HepG2 (cell line): ENCODE data around the gene MARS1.

Experiments used
- ATF7-NPFF ChIP-seq: sonication (generic); formaldehyde crosslinking; IDR thresholded peaks from 2 replicates; pipeline ENCODE4 v1.8.1; 2023; ENCODE audit warnings: mild to moderate bottlenecking, low read depth, missing genetic modification reagents, moderate library complexity
- GABPA ChIP-seq, 2 experiments: IDR thresholded peaks; 2 replicates each; pipeline ENCODE4 v1.6.1; 2011 to 2016; ENCODE audit warnings: low read depth in 2 of 2, low read length in 1 of 2, missing biosample characterization in 1 of 2, missing genetic modification characterization in 1 of 2
- GFI1 ChIP-seq: sonication (generic); formaldehyde crosslinking; IDR thresholded peaks from 2 replicates; pipeline ENCODE4 v1.5.0; 2020; ENCODE audit warnings: missing genetic modification reagents, mild to moderate bottlenecking, borderline replicate concordance
- NFYB ChIP-seq: sonication (generic); formaldehyde crosslinking; IDR thresholded peaks from 2 replicates; pipeline ENCODE4 v1.4.0; 2020; ENCODE audit warnings: missing genetic modification reagents
- PHF21A ChIP-seq: sonication (generic); formaldehyde crosslinking; IDR thresholded peaks from 2 replicates; pipeline ENCODE4 v1.5.0; 2020; ENCODE audit warnings: mild to moderate bottlenecking, missing genetic modification reagents
- SMAD1 ChIP-seq: sonication (generic); formaldehyde crosslinking; IDR thresholded peaks from 2 replicates; pipeline ENCODE4 v1.4.0; 2020; ENCODE audit warnings: missing genetic modification reagents, low read depth, mild to moderate bottlenecking, borderline replicate concordance
- SP1 ChIP-seq, 2 experiments: fragments of 450-650 bp in 1 of 2; sonication (generic) in 1 of 2; formaldehyde crosslinking in 1 of 2; IDR thresholded peaks; 2 replicates each; pipeline versions ENCODE4 v1.4.0 to v1.6.1; 2016 to 2020; ENCODE audit warnings: missing genetic modification reagents in 1 of 2
- SRSF1 ChIP-seq: fragments of 200-400 bp; formaldehyde crosslinking; optimal IDR thresholded peaks from 2 replicates; pipeline ENCODE3; 2017; ENCODE audit warnings: mild to moderate bottlenecking, low read depth, low read length, moderate library complexity
- TMF1 ChIP-seq: sonication (generic); formaldehyde crosslinking; IDR thresholded peaks from 2 replicates; pipeline ENCODE4 v1.8.1; 2022; ENCODE audit warnings: low read depth, missing genetic modification reagents
- ZNF83 ChIP-seq: sonication (generic); formaldehyde crosslinking; IDR thresholded peaks from 2 replicates; pipeline ENCODE4 v1.4.0; 2020; ENCODE audit warnings: missing genetic modification reagents, mild to moderate bottlenecking, borderline replicate concordance
- TF ChIP-seq, protein P1 (sequence below): fragments of 450-650 bp; IDR thresholded peaks from 2 replicates; pipeline ENCODE4 v1.6.1; 2017; ENCODE audit warnings: mild to moderate bottlenecking
- TF ChIP-seq, protein P2 (sequence below): sonication (generic); formaldehyde crosslinking; IDR thresholded peaks from 2 replicates; pipeline ENCODE4 v1.4.0; 2020; ENCODE audit warnings: low read depth, mild to moderate bottlenecking, missing genetic modification reagents
- TF ChIP-seq, protein P3 (sequence below): sonication (generic); formaldehyde crosslinking; IDR thresholded peaks from 2 replicates; pipeline ENCODE4 v1.5.0; 2020; ENCODE audit warnings: missing genetic modification reagents, mild to moderate bottlenecking, borderline replicate concordance
- TF ChIP-seq, protein P4 (sequence below): sonication (generic); formaldehyde crosslinking; IDR thresholded peaks from 2 replicates; pipeline ENCODE4 v1.5.0; 2020; ENCODE audit warnings: mild to moderate bottlenecking, missing genetic modification reagents, moderate library complexity

DNA sequence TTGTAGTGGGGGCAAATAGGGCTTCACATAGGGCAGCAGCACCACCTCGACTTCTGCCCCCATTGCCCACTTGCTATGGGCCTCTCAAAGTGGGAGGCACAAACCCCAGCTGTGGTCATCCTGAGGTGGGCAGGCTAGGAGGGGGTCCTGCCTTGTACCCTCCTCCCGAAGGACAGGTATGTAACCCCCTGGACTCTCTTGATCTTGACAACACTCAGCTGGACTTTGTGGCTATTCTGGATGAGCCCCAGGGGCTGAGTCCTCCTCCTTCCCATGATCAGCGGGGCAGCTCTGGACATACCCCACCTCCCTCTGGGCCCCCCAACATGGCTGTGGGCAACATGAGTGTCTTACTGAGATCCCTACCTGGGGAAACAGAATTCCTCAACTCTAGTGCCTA is 16.2 kb upstream of the MARS1 start:
- no peak for TF ChIP-seq GABPA (IDR thresholded peaks at IDR 0.05; ENCODE audit: low read depth, low read length)
- no peak for TF ChIP-seq GABPA (CRISPR knock-in tag; IDR thresholded peaks at IDR 0.05; ENCODE audit: low read depth)
- no peak for TF ChIP-seq GFI1 (CRISPR knock-in tag)
- no peak for TF ChIP-seq SMAD1 (CRISPR knock-in tag)
- no peak for TF ChIP-seq SRSF1
- no peak for TF ChIP-seq ATF7-NPFF (CRISPR knock-in tag)
- TF ChIP-seq PHF21A (CRISPR knock-in tag) = no peak
- TF ChIP-seq, protein P1, sequence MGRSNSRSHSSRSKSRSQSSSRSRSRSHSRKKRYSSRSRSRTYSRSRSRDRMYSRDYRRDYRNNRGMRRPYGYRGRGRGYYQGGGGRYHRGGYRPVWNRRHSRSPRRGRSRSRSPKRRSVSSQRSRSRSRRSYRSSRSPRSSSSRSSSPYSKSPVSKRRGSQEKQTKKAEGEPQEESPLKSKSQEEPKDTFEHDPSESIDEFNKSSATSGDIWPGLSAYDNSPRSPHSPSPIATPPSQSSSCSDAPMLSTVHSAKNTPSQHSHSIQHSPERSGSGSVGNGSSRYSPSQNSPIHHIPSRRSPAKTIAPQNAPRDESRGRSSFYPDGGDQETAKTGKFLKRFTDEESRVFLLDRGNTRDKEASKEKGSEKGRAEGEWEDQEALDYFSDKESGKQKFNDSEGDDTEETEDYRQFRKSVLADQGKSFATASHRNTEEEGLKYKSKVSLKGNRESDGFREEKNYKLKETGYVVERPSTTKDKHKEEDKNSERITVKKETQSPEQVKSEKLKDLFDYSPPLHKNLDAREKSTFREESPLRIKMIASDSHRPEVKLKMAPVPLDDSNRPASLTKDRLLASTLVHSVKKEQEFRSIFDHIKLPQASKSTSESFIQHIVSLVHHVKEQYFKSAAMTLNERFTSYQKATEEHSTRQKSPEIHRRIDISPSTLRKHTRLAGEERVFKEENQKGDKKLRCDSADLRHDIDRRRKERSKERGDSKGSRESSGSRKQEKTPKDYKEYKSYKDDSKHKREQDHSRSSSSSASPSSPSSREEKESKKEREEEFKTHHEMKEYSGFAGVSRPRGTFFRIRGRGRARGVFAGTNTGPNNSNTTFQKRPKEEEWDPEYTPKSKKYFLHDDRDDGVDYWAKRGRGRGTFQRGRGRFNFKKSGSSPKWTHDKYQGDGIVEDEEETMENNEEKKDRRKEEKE = no peak
- no peak for TF ChIP-seq NFYB (CRISPR knock-in tag)
- TF ChIP-seq, protein P2, sequence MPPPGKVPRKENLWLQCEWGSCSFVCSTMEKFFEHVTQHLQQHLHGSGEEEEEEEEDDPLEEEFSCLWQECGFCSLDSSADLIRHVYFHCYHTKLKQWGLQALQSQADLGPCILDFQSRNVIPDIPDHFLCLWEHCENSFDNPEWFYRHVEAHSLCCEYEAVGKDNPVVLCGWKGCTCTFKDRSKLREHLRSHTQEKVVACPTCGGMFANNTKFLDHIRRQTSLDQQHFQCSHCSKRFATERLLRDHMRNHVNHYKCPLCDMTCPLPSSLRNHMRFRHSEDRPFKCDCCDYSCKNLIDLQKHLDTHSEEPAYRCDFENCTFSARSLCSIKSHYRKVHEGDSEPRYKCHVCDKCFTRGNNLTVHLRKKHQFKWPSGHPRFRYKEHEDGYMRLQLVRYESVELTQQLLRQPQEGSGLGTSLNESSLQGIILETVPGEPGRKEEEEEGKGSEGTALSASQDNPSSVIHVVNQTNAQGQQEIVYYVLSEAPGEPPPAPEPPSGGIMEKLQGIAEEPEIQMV (CRISPR knock-in tag) = no peak
- TF ChIP-seq, protein P3, sequence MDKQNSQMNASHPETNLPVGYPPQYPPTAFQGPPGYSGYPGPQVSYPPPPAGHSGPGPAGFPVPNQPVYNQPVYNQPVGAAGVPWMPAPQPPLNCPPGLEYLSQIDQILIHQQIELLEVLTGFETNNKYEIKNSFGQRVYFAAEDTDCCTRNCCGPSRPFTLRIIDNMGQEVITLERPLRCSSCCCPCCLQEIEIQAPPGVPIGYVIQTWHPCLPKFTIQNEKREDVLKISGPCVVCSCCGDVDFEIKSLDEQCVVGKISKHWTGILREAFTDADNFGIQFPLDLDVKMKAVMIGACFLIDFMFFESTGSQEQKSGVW (CRISPR knock-in tag) = no peak
- TF ChIP-seq TMF1 (CRISPR knock-in tag) = no peak
- no peak for TF ChIP-seq ZNF83 (CRISPR knock-in tag)
- TF ChIP-seq SP1 (IDR thresholded peaks at IDR 0.05) = no peak
- no peak for TF ChIP-seq SP1 (CRISPR knock-in tag; IDR thresholded peaks at IDR 0.05)
- TF ChIP-seq, protein P4, sequence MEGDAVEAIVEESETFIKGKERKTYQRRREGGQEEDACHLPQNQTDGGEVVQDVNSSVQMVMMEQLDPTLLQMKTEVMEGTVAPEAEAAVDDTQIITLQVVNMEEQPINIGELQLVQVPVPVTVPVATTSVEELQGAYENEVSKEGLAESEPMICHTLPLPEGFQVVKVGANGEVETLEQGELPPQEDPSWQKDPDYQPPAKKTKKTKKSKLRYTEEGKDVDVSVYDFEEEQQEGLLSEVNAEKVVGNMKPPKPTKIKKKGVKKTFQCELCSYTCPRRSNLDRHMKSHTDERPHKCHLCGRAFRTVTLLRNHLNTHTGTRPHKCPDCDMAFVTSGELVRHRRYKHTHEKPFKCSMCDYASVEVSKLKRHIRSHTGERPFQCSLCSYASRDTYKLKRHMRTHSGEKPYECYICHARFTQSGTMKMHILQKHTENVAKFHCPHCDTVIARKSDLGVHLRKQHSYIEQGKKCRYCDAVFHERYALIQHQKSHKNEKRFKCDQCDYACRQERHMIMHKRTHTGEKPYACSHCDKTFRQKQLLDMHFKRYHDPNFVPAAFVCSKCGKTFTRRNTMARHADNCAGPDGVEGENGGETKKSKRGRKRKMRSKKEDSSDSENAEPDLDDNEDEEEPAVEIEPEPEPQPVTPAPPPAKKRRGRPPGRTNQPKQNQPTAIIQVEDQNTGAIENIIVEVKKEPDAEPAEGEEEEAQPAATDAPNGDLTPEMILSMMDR = no peak
